ENCODE measurements around the gene ACBD5.
"Not testable (repeated sequence)": the region's sequence is repeated elsewhere in the genome, so short reads cannot be mapped to it uniquely, and the experiment has no call there.

DNA sequence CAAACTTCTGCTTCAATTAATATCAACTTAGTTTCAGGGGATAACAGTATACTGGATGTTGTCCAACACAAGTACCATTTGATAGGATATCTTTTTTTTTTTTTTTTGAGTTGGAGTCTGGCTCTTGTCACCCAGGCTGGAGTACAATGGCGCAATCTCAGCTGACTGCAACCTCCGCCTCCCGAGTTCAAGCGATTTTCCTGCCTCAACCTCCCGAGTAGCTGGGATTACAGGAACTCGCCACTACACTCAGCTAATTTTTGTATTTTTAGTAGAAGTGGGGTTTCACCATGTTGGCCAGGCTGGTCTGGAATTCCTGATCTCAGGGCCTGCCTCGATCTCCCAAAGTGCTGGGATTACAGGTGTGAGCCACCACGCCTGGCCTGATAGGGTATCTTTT, 3.1 kb downstream of the ACBD5 start:
- TF ChIP-seq, protein P1, sequence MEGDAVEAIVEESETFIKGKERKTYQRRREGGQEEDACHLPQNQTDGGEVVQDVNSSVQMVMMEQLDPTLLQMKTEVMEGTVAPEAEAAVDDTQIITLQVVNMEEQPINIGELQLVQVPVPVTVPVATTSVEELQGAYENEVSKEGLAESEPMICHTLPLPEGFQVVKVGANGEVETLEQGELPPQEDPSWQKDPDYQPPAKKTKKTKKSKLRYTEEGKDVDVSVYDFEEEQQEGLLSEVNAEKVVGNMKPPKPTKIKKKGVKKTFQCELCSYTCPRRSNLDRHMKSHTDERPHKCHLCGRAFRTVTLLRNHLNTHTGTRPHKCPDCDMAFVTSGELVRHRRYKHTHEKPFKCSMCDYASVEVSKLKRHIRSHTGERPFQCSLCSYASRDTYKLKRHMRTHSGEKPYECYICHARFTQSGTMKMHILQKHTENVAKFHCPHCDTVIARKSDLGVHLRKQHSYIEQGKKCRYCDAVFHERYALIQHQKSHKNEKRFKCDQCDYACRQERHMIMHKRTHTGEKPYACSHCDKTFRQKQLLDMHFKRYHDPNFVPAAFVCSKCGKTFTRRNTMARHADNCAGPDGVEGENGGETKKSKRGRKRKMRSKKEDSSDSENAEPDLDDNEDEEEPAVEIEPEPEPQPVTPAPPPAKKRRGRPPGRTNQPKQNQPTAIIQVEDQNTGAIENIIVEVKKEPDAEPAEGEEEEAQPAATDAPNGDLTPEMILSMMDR (IDR thresholded peaks at IDR 0.05; ENCODE audit: low read depth, low read length, missing input control) = not testable (repeated sequence)
- TF ChIP-seq, protein P2, sequence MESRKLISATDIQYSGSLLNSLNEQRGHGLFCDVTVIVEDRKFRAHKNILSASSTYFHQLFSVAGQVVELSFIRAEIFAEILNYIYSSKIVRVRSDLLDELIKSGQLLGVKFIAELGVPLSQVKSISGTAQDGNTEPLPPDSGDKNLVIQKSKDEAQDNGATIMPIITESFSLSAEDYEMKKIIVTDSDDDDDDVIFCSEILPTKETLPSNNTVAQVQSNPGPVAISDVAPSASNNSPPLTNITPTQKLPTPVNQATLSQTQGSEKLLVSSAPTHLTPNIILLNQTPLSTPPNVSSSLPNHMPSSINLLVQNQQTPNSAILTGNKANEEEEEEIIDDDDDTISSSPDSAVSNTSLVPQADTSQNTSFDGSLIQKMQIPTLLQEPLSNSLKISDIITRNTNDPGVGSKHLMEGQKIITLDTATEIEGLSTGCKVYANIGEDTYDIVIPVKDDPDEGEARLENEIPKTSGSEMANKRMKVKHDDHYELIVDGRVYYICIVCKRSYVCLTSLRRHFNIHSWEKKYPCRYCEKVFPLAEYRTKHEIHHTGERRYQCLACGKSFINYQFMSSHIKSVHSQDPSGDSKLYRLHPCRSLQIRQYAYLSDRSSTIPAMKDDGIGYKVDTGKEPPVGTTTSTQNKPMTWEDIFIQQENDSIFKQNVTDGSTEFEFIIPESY (IDR thresholded peaks at IDR 0.05) = not testable (repeated sequence)
- not testable (repeated sequence) for TF ChIP-seq SP1 (IDR thresholded peaks at IDR 0.05)

Measured in liver (tissue), 3 donors.